Mammary epithelial cell (primary cell): ENCODE data around the gene PHRF1.

Experiments
- EZH2 ChIP-seq: IDR thresholded peaks from 2 replicates; pipeline ENCODE4 v1.6.1; 2012; ENCODE audit warnings: low read length, inconsistent platforms, borderline replicate concordance
- TF ChIP-seq, protein P1 (sequence below), 2 donors: IDR thresholded peaks in 1 of 2; conservative IDR thresholded peaks in 1 of 2; 2 replicates each; pipeline ENCODE4 v1.5.1; 2011 to 2012; ENCODE audit warnings: inconsistent platforms in 2 of 2, low read length in 2 of 2, mild to moderate bottlenecking in 2 of 2, control low read depth in 1 of 2, low read depth in 1 of 2; ENCODE audit not compliant: insufficient read depth in 1 of 2; ENCODE audit errors: extremely low read depth in 1 of 2

DNA sequence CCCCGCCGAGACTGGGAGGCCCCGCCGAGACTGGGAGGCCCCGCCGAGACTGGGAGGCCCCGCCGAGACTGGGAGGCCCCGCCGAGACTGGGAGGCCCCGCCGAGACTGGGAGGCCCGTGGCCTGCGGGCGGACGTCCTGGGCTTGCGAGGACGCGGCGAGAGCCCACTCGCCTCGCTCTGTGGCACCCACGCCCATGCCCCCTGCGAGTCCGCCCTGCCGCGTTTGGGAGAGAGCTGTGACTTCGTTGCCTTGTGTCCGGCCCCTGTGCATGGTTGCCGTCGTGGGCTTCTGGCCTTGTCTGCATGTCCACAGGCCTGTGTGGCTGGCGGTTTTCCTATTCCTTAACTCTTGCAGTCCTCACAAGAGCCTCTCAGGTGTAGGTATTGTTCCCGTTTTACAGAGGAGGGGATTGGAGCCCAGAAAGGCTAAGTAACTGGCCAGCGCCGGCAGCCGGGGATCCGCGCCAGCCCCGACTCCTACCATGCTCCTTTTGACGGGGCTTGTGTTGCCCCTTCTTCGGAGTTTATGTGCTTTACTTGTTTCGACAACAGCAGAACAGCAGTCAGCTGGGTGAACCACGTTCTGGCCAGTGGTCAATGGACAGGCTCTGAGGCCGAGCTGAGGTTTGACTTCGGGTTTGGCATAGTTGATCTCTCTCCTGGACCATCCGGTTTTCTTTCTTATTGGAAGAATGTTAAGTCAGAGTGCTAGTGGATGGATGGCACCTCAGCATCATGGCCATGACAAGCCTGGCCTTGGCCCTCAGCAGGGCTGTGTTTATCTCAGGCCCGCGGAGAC lies 741 bp downstream of the PHRF1 start:
- TF ChIP-seq, protein P1, sequence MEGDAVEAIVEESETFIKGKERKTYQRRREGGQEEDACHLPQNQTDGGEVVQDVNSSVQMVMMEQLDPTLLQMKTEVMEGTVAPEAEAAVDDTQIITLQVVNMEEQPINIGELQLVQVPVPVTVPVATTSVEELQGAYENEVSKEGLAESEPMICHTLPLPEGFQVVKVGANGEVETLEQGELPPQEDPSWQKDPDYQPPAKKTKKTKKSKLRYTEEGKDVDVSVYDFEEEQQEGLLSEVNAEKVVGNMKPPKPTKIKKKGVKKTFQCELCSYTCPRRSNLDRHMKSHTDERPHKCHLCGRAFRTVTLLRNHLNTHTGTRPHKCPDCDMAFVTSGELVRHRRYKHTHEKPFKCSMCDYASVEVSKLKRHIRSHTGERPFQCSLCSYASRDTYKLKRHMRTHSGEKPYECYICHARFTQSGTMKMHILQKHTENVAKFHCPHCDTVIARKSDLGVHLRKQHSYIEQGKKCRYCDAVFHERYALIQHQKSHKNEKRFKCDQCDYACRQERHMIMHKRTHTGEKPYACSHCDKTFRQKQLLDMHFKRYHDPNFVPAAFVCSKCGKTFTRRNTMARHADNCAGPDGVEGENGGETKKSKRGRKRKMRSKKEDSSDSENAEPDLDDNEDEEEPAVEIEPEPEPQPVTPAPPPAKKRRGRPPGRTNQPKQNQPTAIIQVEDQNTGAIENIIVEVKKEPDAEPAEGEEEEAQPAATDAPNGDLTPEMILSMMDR (conservative IDR thresholded peaks at IDR 0.05 in 1 of 2, IDR thresholded peaks at IDR 0.05 in 1 of 2; ENCODE audit: extremely low read depth in 1 of 2, insufficient read depth in 1 of 2, low read depth in 1 of 2, low read length in 2 of 2), result no peak
- no peak for TF ChIP-seq EZH2
